A549 (cell line): Measurements from ENCODE around the gene EYA3. TPM values are rescaled to one million over a fixed set of nuclear protein-coding genes. Genes with fewer than 3 reads are reported as not detected.
"Not testable (repeated sequence)": the region's sequence is repeated elsewhere in the genome, so short reads cannot be mapped to it uniquely, and the experiment has no call there.

ENCODE experiments used
- ATAC-seq, 2 experiments: fragments of 200-7000 bp in 1 of 2; fragments of >200 bp in 1 of 2; cut with Nextera tagmentation in 1 of 2; cut with Tn5 transposase in 1 of 2; 3 replicates each; pipeline versions ENCODE4 v1.8.0 to v1.9.1; 2018 to 2020; ENCODE audit warnings: mild to moderate bottlenecking in 1 of 2, moderate library complexity in 1 of 2
- CTCF ChIA-PET: fragments of 300-600 bp; sonication (Branson Sonifier 250); formaldehyde crosslinking; extraction: SDS; loops from one replicate; lab custom pipeline; 2021; ENCODE audit warnings: antibody characterized with exemption, inconsistent platforms; lab: Yijun Ruan, JAX
- POLR2A ChIA-PET: fragments of 350-600 bp; formaldehyde crosslinking; extraction: SDS; loops from one replicate; lab custom pipeline; 2021; ENCODE audit warnings: antibody characterized with exemption, inconsistent platforms; lab: Yijun Ruan, JAX
- DNase-seq, 2 experiments: peaks; one replicate each; pipeline versions ENCODE4 v3.0.0 to v3.0.0-alpha.2; 2011 to 2016; ENCODE audit warnings: low read depth in 1 of 2, low spot score in 1 of 2
- FAIRE-seq: peaks from 2 replicates; lab custom pipeline; 2011; peaks lifted over from hg19 to GRCh38; lab: Jason Lieb, UNC
- H3K27ac ChIP-seq, 2 experiments: fragments of >200 bp; sonication (Bioruptor Twin); formaldehyde crosslinking; 3 replicates each; pipeline ENCODE4 v1.5.1; 2016 to 2017
- H3K4me1 ChIP-seq: fragments of >200 bp; sonication (Bioruptor Twin); formaldehyde crosslinking; 3 replicates; pipeline ENCODE4 v1.6.1; 2016
- H3K4me2 ChIP-seq: fragments of >200 bp; sonication (Bioruptor Twin); formaldehyde crosslinking; 3 replicates; pipeline ENCODE4 v1.6.1; 2016
- H3K4me3 ChIP-seq: fragments of >200 bp; sonication (Bioruptor Twin); formaldehyde crosslinking; 3 replicates; pipeline ENCODE4 v1.5.1; 2016
- H3K9me3 ChIP-seq: fragments of >200 bp; sonication (Bioruptor Twin); formaldehyde crosslinking; 3 replicates; pipeline ENCODE4 v1.6.1; 2016
- BHLHE40 ChIP-seq: IDR thresholded peaks from 2 replicates; pipeline ENCODE4 v1.6.1; 2012; ENCODE audit warnings: low read depth, low read length, inconsistent platforms
- CBX8 ChIP-seq: fragments of 200-600 bp; sonication (generic); IDR thresholded peaks from 2 replicates; pipeline ENCODE4 v1.6.1; 2016
- CEBPB ChIP-seq, 2 experiments: fragments of >200 bp in 1 of 2; sonication (Bioruptor Twin) in 1 of 2; formaldehyde crosslinking in 1 of 2; IDR thresholded peaks; 2 replicates each; pipeline ENCODE4 v1.6.1; 2012 to 2016
- CTCF ChIP-seq: fragments of >200 bp; sonication (Bioruptor Twin); formaldehyde crosslinking; IDR thresholded peaks from 3 replicates; pipeline ENCODE4 v1.5.1; 2016
- EHF ChIP-seq: fragments of 250-450 bp; sonication (Bioruptor Pico); IDR thresholded peaks from 2 replicates; pipeline ENCODE4 v1.5.0; 2020; ENCODE audit warnings: mild to moderate bottlenecking
- EHMT2 ChIP-seq: fragments of 200-600 bp; sonication (generic); IDR thresholded peaks from 2 replicates; pipeline ENCODE4 v1.6.1; 2016; ENCODE audit warnings: antibody characterized with exemption, low read depth, mild to moderate bottlenecking, moderate library complexity
- ESRRA ChIP-seq: fragments of 150-350 bp; IDR thresholded peaks from 2 replicates; pipeline ENCODE4 v1.6.1; 2014; ENCODE audit warnings: mild to moderate bottlenecking, low read length, borderline replicate concordance
- FOSB ChIP-seq: fragments of 250-450 bp; sonication (Bioruptor Pico); IDR thresholded peaks from 2 replicates; pipeline ENCODE4 v1.5.0; 2020; ENCODE audit warnings: mild to moderate bottlenecking, moderate library complexity
- HDAC2 ChIP-seq: fragments of 200-600 bp; sonication (generic); IDR thresholded peaks from 2 replicates; pipeline ENCODE4 v1.6.1; 2016
- JUNB ChIP-seq: fragments of >200 bp; sonication (Bioruptor Twin); formaldehyde crosslinking; IDR thresholded peaks from 2 replicates; pipeline ENCODE4 v1.6.1; 2016
- MAX ChIP-seq: IDR thresholded peaks from 2 replicates; pipeline ENCODE4 v1.6.1; 2012
- MAZ ChIP-seq: fragments of 150-350 bp; IDR thresholded peaks from 2 replicates; pipeline ENCODE4 v1.6.1; 2014; ENCODE audit warnings: antibody characterized with exemption, low read depth, low read length, borderline replicate concordance
- NPAS2 ChIP-seq: fragments of 250-450 bp; sonication (Bioruptor Pico); IDR thresholded peaks from 2 replicates; pipeline ENCODE4 v1.8.0; 2022; ENCODE audit warnings: mild to moderate bottlenecking, moderate library complexity, borderline replicate concordance
- PBX3 ChIP-seq: IDR thresholded peaks from 2 replicates; pipeline ENCODE4 v1.6.1; 2012
- RFX5 ChIP-seq: fragments of 450-650 bp; IDR thresholded peaks from 2 replicates; pipeline ENCODE4 v1.7.1; 2014; ENCODE audit warnings: antibody characterized with exemption, mild to moderate bottlenecking, moderate library complexity
- SREBF2 ChIP-seq: fragments of 450-650 bp; IDR thresholded peaks from 2 replicates; pipeline ENCODE4 v1.6.1; 2014; ENCODE audit warnings: mild to moderate bottlenecking, moderate library complexity
- ZFP36 ChIP-seq: fragments of 450-650 bp; IDR thresholded peaks from 2 replicates; pipeline ENCODE4 v1.6.1; 2014; ENCODE audit warnings: borderline replicate concordance; ENCODE audit not compliant: partially characterized antibody
- WGBS: methylation state at CpG from one replicate; pipeline ENCODE4 v1.1.6; 2017; ENCODE audit errors: missing lambda C conversion rate; 5-methylcytosine and 5-hydroxymethylcytosine counted together
- polyA plus RNA-seq, 4 experiments: library from polyadenylated mRNA; depleted of rRNA in 3 of 4; stranded (reverse); fragments of >200 nt; fragmentation: RNase III in 1 of 4; extraction: RNeasy Plus Mini Kit Qiagen cat#74134 plus additional on column Dnase treatment in 1 of 4; gene quantifications; 2 replicates in 3 of 4; 3 replicates in 1 of 4; pipeline ENCODE4 v1.2.3, GENCODE V29; 2011 to 2017
- TF ChIP-seq, protein P1 (sequence below): fragments of 200-600 bp; sonication (generic); IDR thresholded peaks from 2 replicates; pipeline ENCODE4 v1.6.1; 2016; ENCODE audit warnings: antibody characterized with exemption, mild to moderate bottlenecking, moderate library complexity
- TF ChIP-seq, protein P2 (sequence below): fragments of >200 bp; sonication (Bioruptor Twin); formaldehyde crosslinking; IDR thresholded peaks from 2 replicates; pipeline ENCODE4 v1.6.1; 2016

Gene EYA3
- polyA plus RNA-seq, 2 of the 4 experiments (the other 2 are of a cell fraction), result 5.7 to 9.3 TPM

- TF ChIP-seq, protein P1, sequence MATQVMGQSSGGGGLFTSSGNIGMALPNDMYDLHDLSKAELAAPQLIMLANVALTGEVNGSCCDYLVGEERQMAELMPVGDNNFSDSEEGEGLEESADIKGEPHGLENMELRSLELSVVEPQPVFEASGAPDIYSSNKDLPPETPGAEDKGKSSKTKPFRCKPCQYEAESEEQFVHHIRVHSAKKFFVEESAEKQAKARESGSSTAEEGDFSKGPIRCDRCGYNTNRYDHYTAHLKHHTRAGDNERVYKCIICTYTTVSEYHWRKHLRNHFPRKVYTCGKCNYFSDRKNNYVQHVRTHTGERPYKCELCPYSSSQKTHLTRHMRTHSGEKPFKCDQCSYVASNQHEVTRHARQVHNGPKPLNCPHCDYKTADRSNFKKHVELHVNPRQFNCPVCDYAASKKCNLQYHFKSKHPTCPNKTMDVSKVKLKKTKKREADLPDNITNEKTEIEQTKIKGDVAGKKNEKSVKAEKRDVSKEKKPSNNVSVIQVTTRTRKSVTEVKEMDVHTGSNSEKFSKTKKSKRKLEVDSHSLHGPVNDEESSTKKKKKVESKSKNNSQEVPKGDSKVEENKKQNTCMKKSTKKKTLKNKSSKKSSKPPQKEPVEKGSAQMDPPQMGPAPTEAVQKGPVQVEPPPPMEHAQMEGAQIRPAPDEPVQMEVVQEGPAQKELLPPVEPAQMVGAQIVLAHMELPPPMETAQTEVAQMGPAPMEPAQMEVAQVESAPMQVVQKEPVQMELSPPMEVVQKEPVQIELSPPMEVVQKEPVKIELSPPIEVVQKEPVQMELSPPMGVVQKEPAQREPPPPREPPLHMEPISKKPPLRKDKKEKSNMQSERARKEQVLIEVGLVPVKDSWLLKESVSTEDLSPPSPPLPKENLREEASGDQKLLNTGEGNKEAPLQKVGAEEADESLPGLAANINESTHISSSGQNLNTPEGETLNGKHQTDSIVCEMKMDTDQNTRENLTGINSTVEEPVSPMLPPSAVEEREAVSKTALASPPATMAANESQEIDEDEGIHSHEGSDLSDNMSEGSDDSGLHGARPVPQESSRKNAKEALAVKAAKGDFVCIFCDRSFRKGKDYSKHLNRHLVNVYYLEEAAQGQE, result no peak
- TF ChIP-seq, protein P2, sequence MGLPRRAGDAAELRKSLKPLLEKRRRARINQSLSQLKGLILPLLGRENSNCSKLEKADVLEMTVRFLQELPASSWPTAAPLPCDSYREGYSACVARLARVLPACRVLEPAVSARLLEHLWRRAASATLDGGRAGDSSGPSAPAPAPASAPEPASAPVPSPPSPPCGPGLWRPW, result no peak
Observed at GRCh38 chr1:28010969-28011368, 77.4 kb downstream of the EYA3 start (continued).

DNA sequence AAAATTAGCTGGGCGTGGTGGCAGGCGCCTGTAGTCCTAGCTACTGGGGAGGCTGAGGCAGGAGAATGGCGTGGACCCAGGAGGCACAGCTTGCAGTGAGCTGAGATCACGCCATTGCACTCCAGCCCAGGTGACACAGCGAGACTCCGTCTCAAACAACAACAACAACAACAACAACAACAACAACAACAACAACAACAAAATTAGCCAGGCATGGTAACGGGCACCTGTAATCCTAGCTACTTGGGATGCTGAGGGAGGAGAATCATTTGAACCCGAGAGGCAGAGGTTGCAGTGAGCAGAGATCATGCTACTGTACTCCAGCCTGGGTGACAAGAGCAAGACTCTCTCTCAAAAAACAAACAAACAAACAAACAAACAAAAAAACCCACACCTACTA lies 85.3 kb downstream of the EYA3 start:
- CTCF ChIA-PET, result interaction anchor here (0.5 kb wide), 1 partner anchor 607 kb away, joined by 3 read pairs; no protein-coding TSS in a partner anchor
- H3K27ac ChIP-seq, H3K4me2 ChIP-seq, DNase-seq, H3K4me3 ChIP-seq, H3K9me3 ChIP-seq, H3K4me1 ChIP-seq, POLR2A ChIA-PET, FAIRE-seq, ATAC-seq: not testable (repeated sequence)
- WGBS, result 92% methylated on average over 8 of the region's 8 CpGs

GRCh38 chr1:28002600-28002999 lies 85.8 kb downstream of the EYA3 start:
- no peak overlapping the region for H3K27ac ChIP-seq
- no peak for ATAC-seq
- FAIRE-seq, result no peak
- ChIA-PET CTCF (interaction anchor here (1.0 kb wide), 1 partner anchor 10 kb away, joined by 3 read pairs; no protein-coding TSS in a partner anchor), POLR2A (no interaction called here)
- H3K4me3 ChIP-seq, result no peak overlapping the region
- TF ChIP-seq MAZ (no peak), CBX8 (no peak), RFX5 (no peak), ESRRA (no peak), BHLHE40 (no peak), MAX (no peak), SREBF2 (no peak), ZFP36 (no peak), FOSB (CRISPR knock-in tag) (no peak), CEBPB (IDR thresholded peaks at IDR 0.05) (no peak), EHF (CRISPR knock-in tag) (no peak), HDAC2 (no peak), EHMT2 (no peak), PBX3 (no peak), NPAS2 (CRISPR knock-in tag) (no peak), CTCF (no peak), JUNB (no peak)
- no peaks in the 10 kb centered on the region for H3K4me1 ChIP-seq
- no peaks in the 10 kb centered on the region for H3K9me3 ChIP-seq
- no peak overlapping the region for H3K4me2 ChIP-seq
- 96% methylated on average over 10 of the region's 10 CpGs for WGBS
- no peak for DNase-seq
